H1 (cell line): Measurements from ENCODE around the gene ITGA8. TPM values are rescaled to one million over a fixed set of nuclear protein-coding genes. Genes with fewer than 3 reads are reported as not detected.

ENCODE experiments used
- CBX8 ChIP-seq: fragments of 300-800, 300-1000 bp; sonication (generic); IDR thresholded peaks from 2 replicates; pipeline ENCODE4 v1.7.1; 2016; ENCODE audit warnings: low read depth, low read length, borderline replicate concordance
- CHD7 ChIP-seq: fragments of 300-600 bp; sonication (generic); IDR thresholded peaks from 2 replicates; pipeline ENCODE4 v1.7.1; 2012; ENCODE audit warnings: low read length, moderate library complexity, mild to moderate bottlenecking, inconsistent platforms; ENCODE audit not compliant: insufficient replicate concordance
- NANOG ChIP-seq: IDR thresholded peaks from 2 replicates; pipeline ENCODE4 v1.6.1; 2011; ENCODE audit warnings: low read length, low read depth, mild to moderate bottlenecking, inconsistent platforms; ENCODE audit not compliant: insufficient read depth, poor library complexity, severe bottlenecking
- POLR2AphosphoS5 ChIP-seq: IDR thresholded peaks from 2 replicates; pipeline ENCODE4 v1.6.1; 2011; ENCODE audit warnings: low read depth, low read length
- SAP30 ChIP-seq: fragments of 300-600 bp; sonication (generic); IDR thresholded peaks from 2 replicates; pipeline ENCODE4 v1.7.1; 2012; ENCODE audit warnings: low read length, moderate library complexity, mild to moderate bottlenecking, inconsistent platforms; ENCODE audit not compliant: insufficient read depth, insufficient replicate concordance
- SP4 ChIP-seq: IDR thresholded peaks from 2 replicates; pipeline ENCODE4 v1.6.1; 2012; ENCODE audit warnings: low read length, inconsistent platforms
- TBP ChIP-seq: IDR thresholded peaks from 2 replicates; pipeline ENCODE4 v1.6.1; 2011; ENCODE audit warnings: low read depth, low read length, improper control_type of control experiment
- YY1 ChIP-seq: IDR thresholded peaks from 2 replicates; pipeline ENCODE4 v1.6.1; 2011; ENCODE audit warnings: low read depth, mild to moderate bottlenecking, low read length
- polyA plus RNA-seq, 7 experiments: library from polyadenylated mRNA; depleted of rRNA in 3 of 7; stranded (reverse) in 5 of 7; unstranded in 2 of 7; fragments of >200 nt in 5 of 7; fragments of 200-250 nt in 2 of 7; gene quantifications; 1 replicate in 5 of 7; 2 replicates in 1 of 7; 4 replicates in 1 of 7; pipeline versions ENCODE4 v1.2.1 to v1.2.3, GENCODE V29; 2011 to 2013; ENCODE audit warnings: missing spikeins in 2 of 7, mixed read lengths in 2 of 7
- total RNA-seq: library from RNA; stranded (reverse); fragmentation: NEBNext Ultra II Directional; extraction: Animal tissue kit (Norgen Biotek cat#: 25700); gene quantifications from 2 replicates; pipeline ENCODE4 v1.2.1, GENCODE V29; 2021
- TF ChIP-seq, protein P1 (sequence below), 3 experiments: IDR thresholded peaks; 1 replicate in 2 of 3; 2 replicates in 1 of 3; pipeline versions ENCODE4 v1.5.1 to v1.6.1; 2011; ENCODE audit warnings: low read length in 3 of 3, mild to moderate bottlenecking in 3 of 3, inconsistent platforms in 2 of 3, low read depth in 1 of 3, moderate library complexity in 1 of 3; ENCODE audit not compliant: insufficient read depth in 1 of 3; ENCODE audit errors: control extremely low read depth in 1 of 3

ITGA8 gene
- total and polyA plus RNA-seq, 2 of the 8 experiments (the other 6 are each of a cell fraction or from before 2014, with no cell fraction given): not detected

- no peak for TF ChIP-seq CHD7
- no peak for TF ChIP-seq POLR2AphosphoS5
- no peak for TF ChIP-seq YY1
- no peak for TF ChIP-seq NANOG
- no peak for TF ChIP-seq SP4
- no peak for TF ChIP-seq SAP30
- no peak for TF ChIP-seq TBP
- no peak for TF ChIP-seq CBX8
- TF ChIP-seq, protein P1, sequence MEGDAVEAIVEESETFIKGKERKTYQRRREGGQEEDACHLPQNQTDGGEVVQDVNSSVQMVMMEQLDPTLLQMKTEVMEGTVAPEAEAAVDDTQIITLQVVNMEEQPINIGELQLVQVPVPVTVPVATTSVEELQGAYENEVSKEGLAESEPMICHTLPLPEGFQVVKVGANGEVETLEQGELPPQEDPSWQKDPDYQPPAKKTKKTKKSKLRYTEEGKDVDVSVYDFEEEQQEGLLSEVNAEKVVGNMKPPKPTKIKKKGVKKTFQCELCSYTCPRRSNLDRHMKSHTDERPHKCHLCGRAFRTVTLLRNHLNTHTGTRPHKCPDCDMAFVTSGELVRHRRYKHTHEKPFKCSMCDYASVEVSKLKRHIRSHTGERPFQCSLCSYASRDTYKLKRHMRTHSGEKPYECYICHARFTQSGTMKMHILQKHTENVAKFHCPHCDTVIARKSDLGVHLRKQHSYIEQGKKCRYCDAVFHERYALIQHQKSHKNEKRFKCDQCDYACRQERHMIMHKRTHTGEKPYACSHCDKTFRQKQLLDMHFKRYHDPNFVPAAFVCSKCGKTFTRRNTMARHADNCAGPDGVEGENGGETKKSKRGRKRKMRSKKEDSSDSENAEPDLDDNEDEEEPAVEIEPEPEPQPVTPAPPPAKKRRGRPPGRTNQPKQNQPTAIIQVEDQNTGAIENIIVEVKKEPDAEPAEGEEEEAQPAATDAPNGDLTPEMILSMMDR (IDR thresholded peaks at IDR 0.05; ENCODE audit: control extremely low read depth in 1 of 3, insufficient read depth in 1 of 3, low read depth in 1 of 3, low read length in 3 of 3): no peak
Measured at GRCh38 chr10:15684768-15685167, 35.0 kb downstream of the ITGA8 start (continued).
